Measurements from ENCODE around the gene CDC42EP5.

DNA sequence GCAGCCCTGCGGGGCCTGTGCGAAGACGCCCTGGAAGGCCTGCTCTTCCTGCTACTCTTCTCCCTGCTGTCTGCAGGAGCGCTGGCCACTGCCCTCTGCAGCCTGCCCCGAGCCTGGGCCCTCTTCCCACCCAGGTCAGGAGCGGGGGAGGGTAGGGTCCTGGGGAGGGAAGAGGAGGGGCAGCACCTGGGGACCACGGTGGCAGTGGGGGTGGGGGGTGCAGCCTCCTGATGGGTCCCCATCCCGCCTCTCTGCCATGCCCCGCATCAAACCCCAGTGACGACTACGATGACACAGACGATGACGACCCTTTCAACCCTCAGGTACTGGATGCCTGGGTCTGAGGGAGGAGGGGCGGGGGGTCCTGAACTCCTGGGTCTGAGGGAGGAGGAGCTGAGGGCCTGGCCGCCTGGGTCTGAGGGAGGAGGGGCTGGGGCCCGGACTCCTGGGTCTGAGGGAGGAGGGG, 37.5 kb downstream of the CDC42EP5 start:
- TF ChIP-seq, protein P1, sequence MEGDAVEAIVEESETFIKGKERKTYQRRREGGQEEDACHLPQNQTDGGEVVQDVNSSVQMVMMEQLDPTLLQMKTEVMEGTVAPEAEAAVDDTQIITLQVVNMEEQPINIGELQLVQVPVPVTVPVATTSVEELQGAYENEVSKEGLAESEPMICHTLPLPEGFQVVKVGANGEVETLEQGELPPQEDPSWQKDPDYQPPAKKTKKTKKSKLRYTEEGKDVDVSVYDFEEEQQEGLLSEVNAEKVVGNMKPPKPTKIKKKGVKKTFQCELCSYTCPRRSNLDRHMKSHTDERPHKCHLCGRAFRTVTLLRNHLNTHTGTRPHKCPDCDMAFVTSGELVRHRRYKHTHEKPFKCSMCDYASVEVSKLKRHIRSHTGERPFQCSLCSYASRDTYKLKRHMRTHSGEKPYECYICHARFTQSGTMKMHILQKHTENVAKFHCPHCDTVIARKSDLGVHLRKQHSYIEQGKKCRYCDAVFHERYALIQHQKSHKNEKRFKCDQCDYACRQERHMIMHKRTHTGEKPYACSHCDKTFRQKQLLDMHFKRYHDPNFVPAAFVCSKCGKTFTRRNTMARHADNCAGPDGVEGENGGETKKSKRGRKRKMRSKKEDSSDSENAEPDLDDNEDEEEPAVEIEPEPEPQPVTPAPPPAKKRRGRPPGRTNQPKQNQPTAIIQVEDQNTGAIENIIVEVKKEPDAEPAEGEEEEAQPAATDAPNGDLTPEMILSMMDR (IDR thresholded peaks at IDR 0.05; ENCODE audit: insufficient read depth, low read depth, low read length), result no peak
- TF ChIP-seq EZH2 (IDR thresholded peaks at IDR 0.05; ENCODE audit: insufficient read depth, low read length), result no peak

All from astrocyte (in vitro differentiated cells and primary cell).